Heart left ventricle (tissue), 13 donors: ENCODE data around the gene MRFAP1.

Experiments used
- CTCF ChIP-seq, 12 donors: fragments of 200-600 bp; sonication (generic) in 4 of 12; IDR thresholded peaks; one replicate each; pipeline versions ENCODE4 v1.5.0 to v1.8.0; 2018 to 2022; ENCODE audit warnings: antibody characterized with exemption in 12 of 12, mild to moderate bottlenecking in 5 of 12
- POLR2A ChIP-seq, 2 donors: fragments of 450-650 bp; IDR thresholded peaks; one replicate each; pipeline ENCODE4 v1.6.1; 2017; ENCODE audit warnings: antibody characterized with exemption in 2 of 2, mild to moderate bottlenecking in 2 of 2, moderate library complexity in 2 of 2
- donor health status: ischemic (EF 13 %, LVEDD 7.1; RV severe dilation, severe dysfunction).
- donor health status: DM: no; HTN: yes; CAD: no.
- donor health status: DM: no; HTN: no; CAD: no.
- donor health status: ischemic (EF 25% LVEDD 6.9; RV normal size, moderate dysfunction).
- donor health status: ischemic (EF 25% LVEDD 5.7; RV mildly dilated, moderate dysfunction).
- donor health status: ischemic (EF 35%, LVEDD 5.7; RV mildly dilated, moderate dysfunction).
- donor health status: nonischemic (EF 11% LVEDD 7.7; RV severe dilation, severe dysfunction).
- donor health status: DM: yes; HTN: yes; CAD: no.
- donor health status: PGD.
- donor health status: ischemic (EF 29% LVEDD 5.4; RV normal size, mild dysfunction).
- donor health status: nonischemic (EF 23%, LVEDD 6.1; RV moderate dilation, normal function).

- TF ChIP-seq CTCF (IDR thresholded peaks at IDR 0.05) = no peak
- no peak for TF ChIP-seq POLR2A (IDR thresholded peaks at IDR 0.05)
Measured at GRCh38 chr4:6684656-6685055, 44.2 kb downstream of the MRFAP1 start.
